BLaER1 treated with 17β-estradiol and CSF1 and Interleukin-3, amounts not matched to agents 10 nM and 100 nM (cell line): ENCODE data around the gene ZNF467.

Experiments
- H3K27ac ChIP-seq, 11 experiments: shearing (Covaris generic); formaldehyde crosslinking; 2 replicates each; pipeline ENCODE4 v1.8.1; 2022
- H3K27me3 ChIP-seq, 11 experiments: shearing (Covaris generic); formaldehyde crosslinking; 2 replicates each; pipeline ENCODE4 v1.8.1; 2022
- H3K36me3 ChIP-seq, 11 experiments: shearing (Covaris generic); formaldehyde crosslinking; 2 replicates each; pipeline ENCODE4 v1.8.1; 2022
- H3K4me1 ChIP-seq, 10 experiments: shearing (Covaris generic); formaldehyde crosslinking; 2 replicates each; pipeline ENCODE4 v1.8.1; 2022
- H3K4me2 ChIP-seq, 11 experiments: shearing (Covaris generic); formaldehyde crosslinking; 2 replicates each; pipeline ENCODE4 v1.8.1; 2022
- H3K4me3 ChIP-seq, 10 experiments: shearing (Covaris generic); formaldehyde crosslinking; 2 replicates each; pipeline ENCODE4 v1.8.1; 2022
- H3K9ac ChIP-seq, 11 experiments: shearing (Covaris generic); formaldehyde crosslinking; 2 replicates each; pipeline ENCODE4 v1.8.1; 2022
- H3K9me3 ChIP-seq, 11 experiments: shearing (Covaris generic); formaldehyde crosslinking; replicated peaks in 1 of 11; 2 replicates each; pipeline ENCODE4 v1.8.1; 2022
- H4K20me1 ChIP-seq, 11 experiments: shearing (Covaris generic); formaldehyde crosslinking; 2 replicates each; pipeline ENCODE4 v1.8.1; 2022
- Cebpa-rat ChIP-seq, 11 experiments: shearing (Covaris generic); IDR thresholded peaks; 2 replicates each; pipeline ENCODE4 v1.8.1; 2022

ZNF467 gene

GRCh38 chr7:149818536-149818840 is 45.1 kb upstream of the ZNF467 start:
- Histone ChIP-seq H4K20me1 (peaks cover 0 to 32% (median 0%) of the 10 kb centered on the region in 11 experiments; a peak in 3 of 22 replicates), H3K4me1 (peaks cover 24 to 99% (median 96%) of the 10 kb centered on the region in 10 experiments), H3K27ac (no peak overlapping the region), H3K4me2 (peak overlapping the region in 9 of 11 experiments; percentile 28 to 95 (median 75); a peak in 16 of 22 replicates), H3K27me3 (peaks cover 0 to 18% (median 0%) of the 10 kb centered on the region in 11 experiments; a peak in 3 of 22 replicates), H3K9me3 (no peaks in the 10 kb centered on the region), H3K9ac (no peak overlapping the region), H3K36me3 (no peaks in the 10 kb centered on the region), H3K4me3 (no peak overlapping the region)
- TF ChIP-seq Cebpa-rat (IDR thresholded peaks at IDR 0.05), result no peak

GRCh38 chr7:149817836-149818535 is 44.6 kb upstream of the ZNF467 start:
- H3K27me3 ChIP-seq, result peaks cover 0 to 15% (median 0%) of the 10 kb centered on the region in 11 experiments; a peak in 3 of 22 replicates
- no peaks in the 10 kb centered on the region for H3K9me3 ChIP-seq
- H3K9ac ChIP-seq, result peak overlapping the region in 2 of 11 experiments; percentile 7 to 13; a peak in 2 of 22 replicates
- TF ChIP-seq Cebpa-rat (IDR thresholded peaks at IDR 0.05), result no peak
- no peak overlapping the region for H3K27ac ChIP-seq
- H3K4me1 ChIP-seq, result peaks cover 19 to 99% (median 96%) of the 10 kb centered on the region in 10 experiments
- peak overlapping the region in 9 of 11 experiments; percentile 28 to 95 (median 75); a peak in 18 of 22 replicates for H3K4me2 ChIP-seq
- no peaks in the 10 kb centered on the region for H3K36me3 ChIP-seq
- peaks cover 0 to 32% (median 0%) of the 10 kb centered on the region in 11 experiments; a peak in 3 of 22 replicates for H4K20me1 ChIP-seq
- no peak overlapping the region for H3K4me3 ChIP-seq

- no peak overlapping the region for H3K4me3 ChIP-seq
- H3K4me1 ChIP-seq, result peaks cover 13 to 96% (median 90%) of the 10 kb centered on the region in 10 experiments
- peaks cover 0 to 32% (median 0%) of the 10 kb centered on the region in 11 experiments; a peak in 3 of 22 replicates for H4K20me1 ChIP-seq
- H3K4me2 ChIP-seq, result peak overlapping the region in 8 of 11 experiments; percentile 54 to 95 (median 78); a peak in 14 of 22 replicates
- H3K27me3 ChIP-seq, result peaks cover 0 to 9% (median 0%) of the 10 kb centered on the region in 11 experiments; a peak in 3 of 22 replicates
- 0 out of 22 replicates have a peak overlapping the region, but pooled peaks of 1 of the 11 experiments have one; percentile 13 for H3K9ac ChIP-seq
- TF ChIP-seq Cebpa-rat (IDR thresholded peaks at IDR 0.05), result no peak
- H3K9me3 ChIP-seq, result no peaks in the 10 kb centered on the region
- H3K27ac ChIP-seq, result no peak overlapping the region
- no peaks in the 10 kb centered on the region for H3K36me3 ChIP-seq
These were observed 43.9 kb upstream of the ZNF467 start for GRCh38 chr7:149817301-149817771.

GRCh38 chr7:149816794-149817193 is 43.4 kb upstream of the ZNF467 start:
- no peak overlapping the region for H3K27ac ChIP-seq
- H3K9me3 ChIP-seq, result no peaks in the 10 kb centered on the region
- peaks cover 0 to 28% (median 0%) of the 10 kb centered on the region in 11 experiments; a peak in 3 of 22 replicates for H4K20me1 ChIP-seq
- H3K4me2 ChIP-seq, result peak overlapping the region in 8 of 11 experiments; percentile 18 to 95 (median 78); a peak in 12 of 22 replicates
- no peaks in the 10 kb centered on the region for H3K36me3 ChIP-seq
- no peak overlapping the region for H3K4me3 ChIP-seq
- H3K27me3 ChIP-seq, result peaks cover 0 to 5% (median 0%) of the 10 kb centered on the region in 11 experiments; a peak in 1 of 22 replicates
- peaks cover 7 to 92% (median 84%) of the 10 kb centered on the region in 10 experiments; a peak in 19 of 20 replicates for H3K4me1 ChIP-seq
- peak overlapping the region in 1 of 11 experiments; percentile 44; a peak in 1 of 22 replicates for H3K9ac ChIP-seq
- no peak for TF ChIP-seq Cebpa-rat (IDR thresholded peaks at IDR 0.05)

- Histone ChIP-seq H3K4me1 (peaks cover 4 to 87% (median 79%) of the 10 kb centered on the region in 10 experiments; a peak in 19 of 20 replicates), H3K27me3 (peaks cover 0 to 5% (median 0%) of the 10 kb centered on the region in 11 experiments; a peak in 1 of 22 replicates), H3K9me3 (no peaks in the 10 kb centered on the region), H3K4me2 (peak overlapping the region in 8 of 11 experiments; percentile 5 to 80 (median 78); a peak in 12 of 22 replicates), H3K27ac (no peak overlapping the region), H3K9ac (no peak overlapping the region), H3K36me3 (no peaks in the 10 kb centered on the region), H4K20me1 (peaks cover 0 to 23% (median 0%) of the 10 kb centered on the region in 11 experiments; a peak in 3 of 22 replicates), H3K4me3 (no peak overlapping the region)
- no peak for TF ChIP-seq Cebpa-rat (IDR thresholded peaks at IDR 0.05)
These were observed 42.9 kb upstream of the ZNF467 start for GRCh38 chr7:149816267-149816751.

GRCh38 chr7:149815661-149816266 is 42.4 kb upstream of the ZNF467 start:
- Histone ChIP-seq H3K27me3 (peaks cover 0 to 5% (median 0%) of the 10 kb centered on the region in 11 experiments; a peak in 1 of 22 replicates), H3K36me3 (no peaks in the 10 kb centered on the region), H4K20me1 (peaks cover 0 to 22% (median 0%) of the 10 kb centered on the region in 11 experiments; a peak in 2 of 22 replicates), H3K9me3 (no peaks in the 10 kb centered on the region), H3K9ac (peak overlapping the region in 2 of 11 experiments; percentile 19 to 29; a peak in 3 of 22 replicates), H3K4me2 (peak overlapping the region in 10 of 11 experiments; percentile 7 to 80 (median 76); a peak in 16 of 22 replicates), H3K27ac (no peak overlapping the region; a peak in 1 of 22 replicates), H3K4me1 (peaks cover 4 to 81% (median 74%) of the 10 kb centered on the region in 10 experiments; a peak in 19 of 20 replicates), H3K4me3 (no peak overlapping the region)
- no peak for TF ChIP-seq Cebpa-rat (IDR thresholded peaks at IDR 0.05)

GRCh38 chr7:149815121-149815520 is 41.7 kb upstream of the ZNF467 start:
- no peak overlapping the region for H3K4me3 ChIP-seq
- H3K4me1 ChIP-seq, result peaks cover 4 to 75% (median 67%) of the 10 kb centered on the region in 10 experiments; a peak in 19 of 20 replicates
- H4K20me1 ChIP-seq, result peaks cover 0 to 21% (median 0%) of the 10 kb centered on the region in 11 experiments; a peak in 2 of 22 replicates
- H3K4me2 ChIP-seq, result peak overlapping the region in 10 of 11 experiments; percentile 7 to 80 (median 76); a peak in 19 of 22 replicates
- TF ChIP-seq Cebpa-rat (IDR thresholded peaks at IDR 0.05), result no peak
- peak overlapping the region in 2 of 11 experiments; percentile 19 to 29; a peak in 3 of 22 replicates for H3K9ac ChIP-seq
- no peak overlapping the region; a peak in 1 of 22 replicates for H3K27ac ChIP-seq
- H3K36me3 ChIP-seq, result no peaks in the 10 kb centered on the region
- H3K27me3 ChIP-seq, result peaks cover 0 to 5% (median 0%) of the 10 kb centered on the region in 11 experiments; a peak in 1 of 22 replicates
- no peaks in the 10 kb centered on the region for H3K9me3 ChIP-seq

GRCh38 chr7:149814494-149814893 is 41.1 kb upstream of the ZNF467 start:
- H3K4me2 ChIP-seq, result peak overlapping the region in 9 of 11 experiments; percentile 66 to 80 (median 77); a peak in 15 of 22 replicates
- no peaks in the 10 kb centered on the region for H3K9me3 ChIP-seq
- H4K20me1 ChIP-seq, result peaks cover 0 to 15% (median 0%) of the 10 kb centered on the region in 11 experiments; a peak in 2 of 22 replicates
- no peak overlapping the region for H3K9ac ChIP-seq
- no peak overlapping the region for H3K4me3 ChIP-seq
- peaks cover 0 to 5% (median 0%) of the 10 kb centered on the region in 11 experiments; a peak in 1 of 22 replicates for H3K27me3 ChIP-seq
- H3K36me3 ChIP-seq, result no peaks in the 10 kb centered on the region
- TF ChIP-seq Cebpa-rat (IDR thresholded peaks at IDR 0.05), result no peak
- peaks cover 4 to 68% (median 61%) of the 10 kb centered on the region in 10 experiments; a peak in 19 of 20 replicates for H3K4me1 ChIP-seq
- H3K27ac ChIP-seq, result no peak overlapping the region
